T-helper 2 cell treated with Interferon-gamma antibody and Interleukin-4, amounts not matched to agents 5 μg/mL and 100 μg/mL, for 36 hours (primary cell): ENCODE results near the gene PKMYT1.

ENCODE experiments used
- DNase-seq: peaks from one replicate; pipeline ENCODE4 v3.0.0; 2021; ENCODE audit warnings: low spot score
- H3K27ac Mint-ChIP-seq: one replicate; pipeline ENCODE4 v1.8.0; 2021; ENCODE audit warnings: mild to moderate bottlenecking, mixed read lengths
- H3K27me3 Mint-ChIP-seq: one replicate; pipeline ENCODE4 v1.8.0; 2021; ENCODE audit warnings: low read depth, mixed read lengths
- H3K36me3 Mint-ChIP-seq: one replicate; pipeline ENCODE4 v1.8.0; 2021; ENCODE audit warnings: low read depth, mixed read lengths
- H3K4me1 Mint-ChIP-seq: one replicate; pipeline ENCODE4 v1.8.0; 2021; ENCODE audit warnings: low read depth, mixed read lengths
- H3K4me3 Mint-ChIP-seq: one replicate; pipeline ENCODE4 v1.8.0; 2022; ENCODE audit warnings: mild to moderate bottlenecking, moderate library complexity, mixed read lengths
- H3K9me3 Mint-ChIP-seq: one replicate; pipeline ENCODE4 v1.8.0; 2021; ENCODE audit warnings: mixed read lengths

Gene PKMYT1

DNA sequence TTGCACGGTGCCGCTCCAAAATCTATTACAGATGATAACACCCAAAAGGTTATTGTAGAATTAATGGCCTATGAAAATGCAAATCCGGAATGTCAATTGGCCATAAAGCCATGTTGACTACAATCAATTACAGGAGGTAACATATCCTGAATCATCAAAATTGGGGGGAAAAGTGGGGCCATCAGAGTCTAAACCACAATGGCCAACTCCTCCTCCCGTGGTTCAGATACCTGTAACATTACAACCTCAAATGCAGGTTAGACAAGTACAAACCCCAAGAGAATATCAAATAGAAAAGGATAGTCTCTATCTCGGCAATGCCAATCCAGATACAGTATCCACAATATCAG is 53.6 kb downstream of the PKMYT1 start:
- Mint-ChIP-seq H3K9me3 (no peaks in the 10 kb centered on the region), H3K27me3 (no peaks in the 10 kb centered on the region), H3K4me1 (peaks cover 9% of the 10 kb centered on the region), H3K4me3 (no peak overlapping the region), H3K36me3 (peaks cover 10% of the 10 kb centered on the region), H3K27ac (no peak overlapping the region)
- DNase-seq = no peak

DNA sequence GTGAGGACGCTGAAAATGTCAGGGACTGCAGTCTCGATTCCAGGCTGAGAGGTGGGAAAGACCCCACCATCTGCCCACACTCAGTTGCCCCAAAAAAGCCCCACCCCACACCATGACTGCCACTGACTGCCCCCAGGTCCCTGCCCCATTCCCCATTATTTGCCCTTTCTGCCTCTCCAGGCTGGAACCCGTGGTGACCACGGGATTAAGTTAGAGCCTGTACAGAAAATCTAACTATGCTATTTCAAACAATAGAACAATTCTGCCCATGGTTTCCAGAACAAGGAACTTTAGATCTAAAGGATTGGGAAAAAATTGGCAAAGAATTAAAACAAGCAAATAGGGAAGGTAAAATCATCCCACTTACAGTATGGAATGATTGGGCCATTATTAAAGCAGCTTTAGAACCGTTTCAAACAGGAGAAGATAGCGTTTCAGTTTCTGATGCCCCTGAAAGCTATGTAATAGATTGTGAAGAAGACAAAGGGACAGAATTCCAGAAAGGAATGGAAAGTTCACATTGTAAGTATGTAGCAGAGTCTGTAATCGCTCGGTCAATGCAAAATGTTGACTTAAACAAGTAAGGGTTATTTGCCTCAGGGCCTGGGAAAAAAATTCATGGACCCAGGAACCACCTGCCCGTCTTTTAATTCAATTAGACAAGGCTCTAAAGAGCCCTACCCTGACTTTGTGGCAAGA is 54.1 kb downstream of the PKMYT1 start:
- Mint-ChIP-seq H3K36me3 (peaks cover 10% of the 10 kb centered on the region), H3K4me3 (no peak overlapping the region), H3K4me1 (peaks cover 9% of the 10 kb centered on the region), H3K27ac (peak overlapping the region; percentile 3), H3K27me3 (no peaks in the 10 kb centered on the region), H3K9me3 (no peaks in the 10 kb centered on the region)
- no peak for DNase-seq

DNA sequence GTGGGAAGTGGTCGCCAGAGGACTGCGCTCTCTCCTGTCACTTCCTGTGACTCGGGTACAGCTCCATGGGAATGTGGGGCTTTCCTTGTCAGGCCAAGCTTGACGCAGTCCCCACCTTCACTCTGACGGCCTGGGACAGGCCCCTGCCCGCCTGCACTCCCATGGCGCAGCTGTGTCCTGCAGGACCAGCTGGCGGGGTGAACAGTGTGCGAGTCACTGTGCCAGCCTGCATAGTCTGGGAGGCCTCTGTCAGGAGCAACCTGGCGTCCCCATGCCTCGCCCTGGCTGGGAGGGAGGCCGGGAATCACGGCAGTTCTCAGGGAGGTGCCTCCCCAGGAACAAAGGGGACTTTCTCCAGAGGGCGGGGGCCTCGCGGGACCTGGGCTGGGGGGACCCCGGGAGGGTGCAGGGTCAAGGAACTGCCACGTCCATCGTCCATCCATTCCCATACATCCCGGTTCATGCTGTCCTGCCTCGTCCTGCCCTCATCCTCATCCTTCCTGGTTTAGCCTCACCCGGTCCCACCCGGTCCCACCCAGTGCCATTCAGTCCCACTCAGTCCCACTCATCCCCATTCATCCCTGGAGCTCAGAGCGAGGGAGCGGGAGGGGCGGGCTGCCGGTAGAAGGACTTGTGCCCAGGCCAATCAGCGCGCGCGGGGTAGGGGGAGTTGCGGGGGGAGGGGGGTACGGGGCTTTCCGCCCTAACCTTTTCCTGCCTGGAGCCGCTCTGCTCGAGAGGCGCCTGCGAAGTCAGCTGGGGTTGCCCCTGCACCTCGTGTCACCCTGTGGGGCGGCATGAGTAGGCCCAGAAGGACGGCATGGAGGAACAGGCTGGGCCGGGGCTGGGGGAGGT is 55.1 kb downstream of the PKMYT1 start:
- no peak overlapping the region for H3K4me3 Mint-ChIP-seq
- peaks cover 9% of the 10 kb centered on the region for H3K4me1 Mint-ChIP-seq
- no peaks in the 10 kb centered on the region for H3K27me3 Mint-ChIP-seq
- H3K36me3 Mint-ChIP-seq = peaks cover 10% of the 10 kb centered on the region
- H3K27ac Mint-ChIP-seq = no peak overlapping the region
- no peaks in the 10 kb centered on the region for H3K9me3 Mint-ChIP-seq
- DNase-seq = no peak

DNA sequence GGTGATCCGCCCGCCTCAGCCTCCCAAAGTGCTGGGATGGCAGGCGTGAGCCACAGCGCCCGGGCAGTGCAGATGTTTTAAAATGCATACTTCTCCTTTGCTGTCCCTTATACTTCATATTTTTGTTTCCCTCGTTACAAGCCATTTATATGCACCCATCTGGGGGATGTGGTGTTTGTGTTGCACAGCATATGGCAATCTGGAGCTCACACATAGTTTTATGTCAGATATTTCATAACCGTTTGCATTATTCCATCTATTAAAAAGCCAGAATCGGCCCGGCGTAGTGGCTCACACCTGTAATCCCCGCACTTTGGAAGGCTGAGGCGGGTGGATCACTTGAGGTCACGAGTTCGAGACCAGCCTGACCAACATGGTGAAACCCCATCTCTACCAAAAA is 56.8 kb downstream of the PKMYT1 start:
- H3K36me3 Mint-ChIP-seq = peaks cover 14% of the 10 kb centered on the region
- DNase-seq = no peak
- peaks cover 13% of the 10 kb centered on the region for H3K4me1 Mint-ChIP-seq
- no peaks in the 10 kb centered on the region for H3K27me3 Mint-ChIP-seq
- no peak overlapping the region for H3K4me3 Mint-ChIP-seq
- H3K9me3 Mint-ChIP-seq = no peaks in the 10 kb centered on the region
- H3K27ac Mint-ChIP-seq = no peak overlapping the region
